Vagina (tissue), 2 donors: ENCODE data around the gene POLA2.

Experiments
- POLR2A ChIP-seq, 2 donors: fragments of 450-650 bp; IDR thresholded peaks; one replicate each; pipeline ENCODE4 v1.6.1; 2017; ENCODE audit warnings: antibody characterized with exemption in 2 of 2, mild to moderate bottlenecking in 2 of 2, moderate library complexity in 2 of 2
- TF ChIP-seq, protein P1 (sequence below), 3 experiments: fragments of 450-650 bp in 2 of 3; fragments of 200-600 bp in 1 of 3; sonication (generic) in 1 of 3; IDR thresholded peaks; one replicate each; pipeline ENCODE4 v1.5.1; 2017 to 2019; ENCODE audit warnings: antibody characterized with exemption in 3 of 3, mild to moderate bottlenecking in 2 of 3, moderate library complexity in 2 of 3

DNA sequence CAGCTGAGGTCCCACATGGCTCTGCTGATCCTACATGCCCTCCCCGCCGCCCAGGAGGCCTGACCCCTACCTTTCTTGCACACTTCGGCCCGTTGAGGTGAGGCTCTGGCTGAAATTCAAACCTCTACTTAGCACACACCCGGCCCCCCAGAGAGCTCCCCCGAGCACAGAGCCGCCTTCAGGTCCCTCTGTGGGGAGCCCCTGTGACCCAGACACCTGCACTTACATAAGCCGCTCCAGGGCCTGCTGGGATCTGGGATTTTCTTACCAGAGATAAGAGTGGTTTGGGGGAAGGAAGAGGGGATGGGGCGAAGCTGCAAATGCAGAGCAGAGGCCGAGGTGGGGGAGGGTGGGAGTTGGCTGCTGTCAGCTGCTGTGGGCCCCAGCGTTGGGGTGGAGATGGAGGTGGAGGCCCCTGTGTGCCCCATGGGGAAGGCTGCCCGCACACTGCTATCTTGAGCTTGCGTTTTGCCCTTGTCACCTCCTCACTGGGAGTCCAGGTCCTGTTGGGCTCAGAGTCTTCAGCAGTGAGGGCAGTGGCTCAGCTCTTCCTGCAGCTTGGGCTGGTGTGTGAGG, 49.4 kb upstream of the POLA2 start:
- no peak for TF ChIP-seq POLR2A (IDR thresholded peaks at IDR 0.05)
- TF ChIP-seq, protein P1, sequence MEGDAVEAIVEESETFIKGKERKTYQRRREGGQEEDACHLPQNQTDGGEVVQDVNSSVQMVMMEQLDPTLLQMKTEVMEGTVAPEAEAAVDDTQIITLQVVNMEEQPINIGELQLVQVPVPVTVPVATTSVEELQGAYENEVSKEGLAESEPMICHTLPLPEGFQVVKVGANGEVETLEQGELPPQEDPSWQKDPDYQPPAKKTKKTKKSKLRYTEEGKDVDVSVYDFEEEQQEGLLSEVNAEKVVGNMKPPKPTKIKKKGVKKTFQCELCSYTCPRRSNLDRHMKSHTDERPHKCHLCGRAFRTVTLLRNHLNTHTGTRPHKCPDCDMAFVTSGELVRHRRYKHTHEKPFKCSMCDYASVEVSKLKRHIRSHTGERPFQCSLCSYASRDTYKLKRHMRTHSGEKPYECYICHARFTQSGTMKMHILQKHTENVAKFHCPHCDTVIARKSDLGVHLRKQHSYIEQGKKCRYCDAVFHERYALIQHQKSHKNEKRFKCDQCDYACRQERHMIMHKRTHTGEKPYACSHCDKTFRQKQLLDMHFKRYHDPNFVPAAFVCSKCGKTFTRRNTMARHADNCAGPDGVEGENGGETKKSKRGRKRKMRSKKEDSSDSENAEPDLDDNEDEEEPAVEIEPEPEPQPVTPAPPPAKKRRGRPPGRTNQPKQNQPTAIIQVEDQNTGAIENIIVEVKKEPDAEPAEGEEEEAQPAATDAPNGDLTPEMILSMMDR (IDR thresholded peaks at IDR 0.05) = no peak
